MCF 10A (cell line): ENCODE measurements around the gene PTCD1. TPM values are rescaled to one million over a fixed set of nuclear protein-coding genes. Genes with fewer than 3 reads are reported as not detected.

ENCODE experiments used
- BruUV-seq: library from RNA; stranded (reverse); fragments of 400-500 nt; replicated peaks from 2 replicates; lab custom pipeline; 2021; lab: Mats Ljungman, UMichigan
- CTCF ChIA-PET: fragments of 300-600 bp; sonication (Branson Sonifier 250); formaldehyde crosslinking; extraction: SDS; loops from one replicate; lab custom pipeline; 2021; ENCODE audit warnings: antibody characterized with exemption, inconsistent platforms; lab: Yijun Ruan, JAX
- POLR2A ChIA-PET: fragments of 300-600, 350-650 bp; sonication (Branson Sonifier 250); formaldehyde crosslinking; extraction: SDS; loops from one replicate; lab custom pipeline; 2020; ENCODE audit warnings: antibody characterized with exemption, inconsistent platforms; lab: Yijun Ruan, JAX
- DNase-seq: peaks from one replicate; pipeline ENCODE4 v3.0.0-alpha.2; 2018; ENCODE audit not compliant: unreplicated experiment
- H3K27ac Mint-ChIP-seq: one replicate; pipeline ENCODE4 v1.8.0; 2022; ENCODE audit warnings: mild to moderate bottlenecking, low read depth, mixed read lengths; ENCODE audit not compliant: unreplicated experiment
- H3K27me3 Mint-ChIP-seq: one replicate; pipeline ENCODE4 v1.8.0; 2022; ENCODE audit warnings: mixed read lengths; ENCODE audit not compliant: insufficient read depth, unreplicated experiment
- H3K36me3 Mint-ChIP-seq: one replicate; pipeline ENCODE4 v1.8.0; 2022; ENCODE audit warnings: mild to moderate bottlenecking, moderate library complexity, mixed read lengths; ENCODE audit not compliant: insufficient read depth, unreplicated experiment
- H3K4me1 Mint-ChIP-seq: one replicate; pipeline ENCODE4 v1.8.0; 2022; ENCODE audit warnings: mixed read lengths; ENCODE audit not compliant: insufficient read depth, unreplicated experiment
- H3K4me3 Mint-ChIP-seq: one replicate; pipeline ENCODE4 v1.8.0; 2022; ENCODE audit warnings: mild to moderate bottlenecking, moderate library complexity, mixed read lengths; ENCODE audit not compliant: unreplicated experiment
- H3K9me3 Mint-ChIP-seq: one replicate; pipeline ENCODE4 v1.8.0; 2022; ENCODE audit warnings: mixed read lengths; ENCODE audit not compliant: unreplicated experiment
- intact Hi-C: fragments of 100-400 bp; cut with micrococcal nuclease; formaldehyde crosslinking; loops from 2 replicates; pipeline ENCODE4 v1.14.1; 2022
- total RNA-seq: library from RNA; stranded (reverse); gene quantifications from 2 replicates; pipeline ENCODE4 v1.2.3, GENCODE V29; 2022
- TF ChIP-seq, protein P1 (sequence below): fragments of 200-600 bp; IDR thresholded peaks from one replicate; pipeline ENCODE4 v1.8.0; 2022; ENCODE audit warnings: antibody characterized with exemption, mild to moderate bottlenecking; ENCODE audit not compliant: unreplicated experiment

PTCD1 gene
- total RNA-seq, 1 experiment from 2014 or later: 4.9 TPM

DNA sequence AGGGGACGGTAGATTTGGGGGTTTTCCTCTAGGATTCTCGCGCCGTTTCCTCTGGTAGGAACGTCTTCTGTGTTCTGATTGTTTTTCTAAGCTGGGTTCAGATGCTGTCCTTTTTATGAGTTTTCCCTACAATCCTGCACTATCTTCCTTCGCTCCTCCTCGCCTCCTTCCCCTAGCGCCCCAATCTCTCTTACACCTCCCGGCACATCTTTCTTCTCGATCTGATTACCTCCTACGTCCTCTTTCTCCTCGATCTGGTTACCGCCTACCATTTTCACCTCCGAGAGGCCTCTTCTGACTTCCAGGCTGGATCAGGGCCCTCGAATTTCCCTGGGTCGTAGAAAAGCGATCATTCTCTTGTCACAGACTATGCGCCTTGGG is 29.4 kb downstream of the PTCD1 start:
- TSS peak; percentile 54 for BruUV-seq
- POLR2A ChIA-PET: interaction anchor here (0.5 to 4.0 kb wide), 42 partner anchors 9 to 1129 kb away, joined by 3 to 46 read pairs (median 5); partner anchors contain the start of genes ARPC1A, ATP5MF, CPSF4 and KPNA7
- intact Hi-C loops: loop anchor here (2.0 kb wide), 1 partner anchor 30 kb away; no protein-coding TSS in a partner anchor
- Mint-ChIP-seq H3K4me3 (peak overlapping the region; percentile 97), H3K36me3 (peaks cover 66% of the 10 kb centered on the region), H3K27ac (peak overlapping the region; percentile 98), H3K9me3 (no peaks in the 10 kb centered on the region), H3K4me1 (peaks cover 26% of the 10 kb centered on the region), H3K27me3 (no peaks in the 10 kb centered on the region)
- no peak for DNase-seq
- CTCF ChIA-PET: interaction anchor here (0.6 to 0.9 kb wide), 2 partner anchors 44 to 49 kb away, joined by 3 to 4 read pairs; no protein-coding TSS in a partner anchor
- TF ChIP-seq, protein P1, sequence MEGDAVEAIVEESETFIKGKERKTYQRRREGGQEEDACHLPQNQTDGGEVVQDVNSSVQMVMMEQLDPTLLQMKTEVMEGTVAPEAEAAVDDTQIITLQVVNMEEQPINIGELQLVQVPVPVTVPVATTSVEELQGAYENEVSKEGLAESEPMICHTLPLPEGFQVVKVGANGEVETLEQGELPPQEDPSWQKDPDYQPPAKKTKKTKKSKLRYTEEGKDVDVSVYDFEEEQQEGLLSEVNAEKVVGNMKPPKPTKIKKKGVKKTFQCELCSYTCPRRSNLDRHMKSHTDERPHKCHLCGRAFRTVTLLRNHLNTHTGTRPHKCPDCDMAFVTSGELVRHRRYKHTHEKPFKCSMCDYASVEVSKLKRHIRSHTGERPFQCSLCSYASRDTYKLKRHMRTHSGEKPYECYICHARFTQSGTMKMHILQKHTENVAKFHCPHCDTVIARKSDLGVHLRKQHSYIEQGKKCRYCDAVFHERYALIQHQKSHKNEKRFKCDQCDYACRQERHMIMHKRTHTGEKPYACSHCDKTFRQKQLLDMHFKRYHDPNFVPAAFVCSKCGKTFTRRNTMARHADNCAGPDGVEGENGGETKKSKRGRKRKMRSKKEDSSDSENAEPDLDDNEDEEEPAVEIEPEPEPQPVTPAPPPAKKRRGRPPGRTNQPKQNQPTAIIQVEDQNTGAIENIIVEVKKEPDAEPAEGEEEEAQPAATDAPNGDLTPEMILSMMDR: no peak

DNA sequence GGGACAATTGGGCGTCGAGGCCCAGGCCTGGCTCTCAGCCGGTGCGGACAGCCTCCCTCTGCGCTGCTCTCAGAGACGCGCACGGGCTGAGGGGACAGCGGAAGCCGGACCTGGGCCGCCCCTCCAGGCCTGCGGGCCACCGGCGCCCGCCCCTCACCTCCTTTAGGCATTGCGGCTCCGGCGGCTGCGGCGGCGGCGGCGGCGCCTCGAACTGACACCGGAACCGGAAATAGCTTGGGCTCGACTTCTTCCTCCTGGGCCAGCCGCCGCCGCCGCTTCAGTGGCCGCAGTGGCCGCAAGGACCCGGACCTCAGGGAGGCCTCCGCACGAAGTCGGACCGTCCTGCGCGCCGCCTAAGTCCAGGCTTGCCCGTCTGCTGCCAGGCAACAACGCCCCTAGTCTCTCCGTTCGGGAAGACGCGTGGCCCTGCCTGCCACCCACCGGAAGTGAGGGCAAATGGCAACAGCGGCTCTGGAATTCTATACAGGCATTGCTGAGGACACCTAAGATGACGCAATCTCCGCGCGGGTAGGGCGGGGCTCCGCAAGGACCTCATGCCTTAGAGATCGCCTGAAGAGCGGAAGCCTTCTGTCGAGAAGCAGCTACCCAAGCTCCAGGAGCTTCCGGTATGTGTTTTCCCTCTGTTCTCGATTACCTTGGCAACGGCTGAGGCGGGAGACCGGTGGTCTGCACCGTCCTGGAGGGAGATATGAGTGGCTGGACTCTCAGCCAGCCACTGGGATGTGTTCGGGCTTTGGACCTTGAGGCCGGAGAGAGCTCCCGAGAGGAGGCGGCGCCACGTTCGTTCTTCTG is 30.0 kb downstream of the PTCD1 start, which contains the start of the genes BUD31 and PDAP1:
Gene BUD31, plus strand, starts transcription at position 591 of the 813 bp plus-strand sequence. CDS start 2,124 bp downstream, outside the sequence.
Gene PDAP1, minus strand, starts transcription at position 219 of the 813 bp plus-strand sequence. Its CDS starts 49 bp downstream, at position 170.
- ChIA-PET POLR2A (interaction anchor here (0.5 to 4.0 kb wide), 45 partner anchors 9 to 1020 kb away, joined by 3 to 46 read pairs (median 5); partner anchors contain the start of genes ARPC1A, ARPC1B, ATP5MF and CPSF4), CTCF (interaction anchor here (0.6 to 1.6 kb wide), 4 partner anchors 10 to 48 kb away, joined by 3 to 6 read pairs (median 4); no protein-coding TSS in a partner anchor)
- peak within 1 kb of the TSS; percentile 97 for H3K4me3 Mint-ChIP-seq
- intact Hi-C loops: loop anchor here (2.0 kb wide), 1 partner anchor 30 kb away; no protein-coding TSS in a partner anchor
- no peaks in the 10 kb centered on the region for H3K9me3 Mint-ChIP-seq
- peaks cover 66% of the 10 kb centered on the region for H3K36me3 Mint-ChIP-seq
- peak within 1 kb of the TSS; percentile 98 for H3K27ac Mint-ChIP-seq
- H3K27me3 Mint-ChIP-seq: no peaks in the 10 kb centered on the region
- DNase-seq: peak; percentile 91
- TF ChIP-seq, protein P1: no peak
- no TSS peak for BruUV-seq
- peaks cover 30% of the 10 kb centered on the region for H3K4me1 Mint-ChIP-seq

DNA sequence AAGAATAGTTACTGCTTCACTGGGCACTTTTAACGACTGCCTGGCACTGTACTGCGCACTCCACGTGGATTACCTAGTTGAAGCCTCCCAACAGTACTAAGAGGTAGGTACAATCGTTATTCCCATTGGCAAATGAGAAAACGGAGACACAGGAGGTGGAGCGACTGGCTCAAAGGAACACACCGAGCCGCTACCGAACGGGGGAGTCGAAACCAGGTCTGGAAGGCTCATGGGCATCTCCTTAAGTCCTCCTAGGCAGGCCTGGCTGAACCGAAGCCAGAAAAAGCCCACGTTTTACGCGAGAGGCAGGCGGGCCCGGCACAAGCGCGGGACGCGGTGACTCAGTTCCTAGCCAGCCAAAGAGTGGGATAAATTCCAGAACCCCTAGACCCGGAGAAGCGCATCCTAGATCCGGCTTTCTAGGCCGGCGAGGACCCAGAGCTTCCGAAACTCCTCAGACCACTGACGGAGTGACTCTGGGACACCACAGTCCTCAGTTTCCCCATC is 30.7 kb downstream of the PTCD1 start:
- ChIA-PET POLR2A (interaction anchor here (0.6 to 4.0 kb wide), 29 partner anchors 8 to 1021 kb away, joined by 3 to 46 read pairs (median 5); partner anchors contain the start of genes ARPC1A, ATP5MF, CPSF4 and KPNA7), CTCF (interaction anchor here (0.6 to 1.6 kb wide), 5 partner anchors 9 to 266 kb away, joined by 3 to 6 read pairs (median 3); no protein-coding TSS in a partner anchor)
- DNase-seq: peak; percentile 67
- H3K9me3 Mint-ChIP-seq: no peaks in the 10 kb centered on the region
- intact Hi-C loops: loop anchor here (2.0 kb wide), 1 partner anchor 29 kb away; no protein-coding TSS in a partner anchor
- H3K27me3 Mint-ChIP-seq: no peaks in the 10 kb centered on the region
- peaks cover 66% of the 10 kb centered on the region for H3K36me3 Mint-ChIP-seq
- BruUV-seq: no TSS peak
- peak overlapping the region; percentile 98 for H3K27ac Mint-ChIP-seq
- H3K4me3 Mint-ChIP-seq: peak overlapping the region; percentile 97
- TF ChIP-seq, protein P1: no peak
- peaks cover 30% of the 10 kb centered on the region for H3K4me1 Mint-ChIP-seq
